Panc1 (cell line): Measurements from ENCODE around the gene DRG1.

Experiments used
- POLR2AphosphoS5 ChIP-seq: IDR thresholded peaks from 2 replicates; pipeline ENCODE4 v1.6.1; 2012; ENCODE audit warnings: mild to moderate bottlenecking, low read depth, low read length, moderate library complexity
- TCF7L2 ChIP-seq: IDR thresholded peaks from 2 replicates; pipeline ENCODE4 v1.6.1; 2011; ENCODE audit warnings: mild to moderate bottlenecking, low read depth, low read length, inconsistent platforms
- TF ChIP-seq, protein P1 (sequence below): fragments of 450-650 bp; IDR thresholded peaks from 2 replicates; pipeline ENCODE4 v1.5.1; 2017; ENCODE audit warnings: mild to moderate bottlenecking
- TF ChIP-seq, protein P2 (sequence below), 2 experiments: IDR thresholded peaks; 2 replicates each; pipeline ENCODE4 v1.6.1; 2011 to 2012; ENCODE audit warnings: low read depth in 2 of 2, control low read depth in 1 of 2, low read length in 1 of 2, mild to moderate bottlenecking in 1 of 2, moderate library complexity in 1 of 2; ENCODE audit not compliant: insufficient read depth in 1 of 2

DNA sequence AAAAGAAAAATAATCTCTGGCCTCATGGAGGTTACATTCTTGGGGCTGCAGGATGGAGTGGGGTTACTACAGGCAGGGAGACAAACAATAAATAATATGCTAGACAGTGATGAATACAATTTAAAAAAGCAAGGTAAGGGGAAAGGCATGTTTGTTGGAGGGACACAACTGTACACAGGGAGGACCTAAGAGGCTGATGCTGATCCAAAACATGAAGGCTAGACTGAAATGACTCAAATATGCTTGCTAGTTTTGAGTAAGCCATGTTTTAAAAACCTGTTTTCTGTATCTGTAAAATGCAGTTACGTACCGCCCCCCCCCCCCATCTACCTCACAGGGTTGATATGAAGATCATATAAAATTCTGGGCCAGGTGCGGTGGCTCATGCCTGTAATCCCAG lies 46.2 kb downstream of the DRG1 start:
- TF ChIP-seq, protein P1, sequence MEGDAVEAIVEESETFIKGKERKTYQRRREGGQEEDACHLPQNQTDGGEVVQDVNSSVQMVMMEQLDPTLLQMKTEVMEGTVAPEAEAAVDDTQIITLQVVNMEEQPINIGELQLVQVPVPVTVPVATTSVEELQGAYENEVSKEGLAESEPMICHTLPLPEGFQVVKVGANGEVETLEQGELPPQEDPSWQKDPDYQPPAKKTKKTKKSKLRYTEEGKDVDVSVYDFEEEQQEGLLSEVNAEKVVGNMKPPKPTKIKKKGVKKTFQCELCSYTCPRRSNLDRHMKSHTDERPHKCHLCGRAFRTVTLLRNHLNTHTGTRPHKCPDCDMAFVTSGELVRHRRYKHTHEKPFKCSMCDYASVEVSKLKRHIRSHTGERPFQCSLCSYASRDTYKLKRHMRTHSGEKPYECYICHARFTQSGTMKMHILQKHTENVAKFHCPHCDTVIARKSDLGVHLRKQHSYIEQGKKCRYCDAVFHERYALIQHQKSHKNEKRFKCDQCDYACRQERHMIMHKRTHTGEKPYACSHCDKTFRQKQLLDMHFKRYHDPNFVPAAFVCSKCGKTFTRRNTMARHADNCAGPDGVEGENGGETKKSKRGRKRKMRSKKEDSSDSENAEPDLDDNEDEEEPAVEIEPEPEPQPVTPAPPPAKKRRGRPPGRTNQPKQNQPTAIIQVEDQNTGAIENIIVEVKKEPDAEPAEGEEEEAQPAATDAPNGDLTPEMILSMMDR, result no peak
- TF ChIP-seq POLR2AphosphoS5 (no peak), TCF7L2 (no peak)
- TF ChIP-seq, protein P2, sequence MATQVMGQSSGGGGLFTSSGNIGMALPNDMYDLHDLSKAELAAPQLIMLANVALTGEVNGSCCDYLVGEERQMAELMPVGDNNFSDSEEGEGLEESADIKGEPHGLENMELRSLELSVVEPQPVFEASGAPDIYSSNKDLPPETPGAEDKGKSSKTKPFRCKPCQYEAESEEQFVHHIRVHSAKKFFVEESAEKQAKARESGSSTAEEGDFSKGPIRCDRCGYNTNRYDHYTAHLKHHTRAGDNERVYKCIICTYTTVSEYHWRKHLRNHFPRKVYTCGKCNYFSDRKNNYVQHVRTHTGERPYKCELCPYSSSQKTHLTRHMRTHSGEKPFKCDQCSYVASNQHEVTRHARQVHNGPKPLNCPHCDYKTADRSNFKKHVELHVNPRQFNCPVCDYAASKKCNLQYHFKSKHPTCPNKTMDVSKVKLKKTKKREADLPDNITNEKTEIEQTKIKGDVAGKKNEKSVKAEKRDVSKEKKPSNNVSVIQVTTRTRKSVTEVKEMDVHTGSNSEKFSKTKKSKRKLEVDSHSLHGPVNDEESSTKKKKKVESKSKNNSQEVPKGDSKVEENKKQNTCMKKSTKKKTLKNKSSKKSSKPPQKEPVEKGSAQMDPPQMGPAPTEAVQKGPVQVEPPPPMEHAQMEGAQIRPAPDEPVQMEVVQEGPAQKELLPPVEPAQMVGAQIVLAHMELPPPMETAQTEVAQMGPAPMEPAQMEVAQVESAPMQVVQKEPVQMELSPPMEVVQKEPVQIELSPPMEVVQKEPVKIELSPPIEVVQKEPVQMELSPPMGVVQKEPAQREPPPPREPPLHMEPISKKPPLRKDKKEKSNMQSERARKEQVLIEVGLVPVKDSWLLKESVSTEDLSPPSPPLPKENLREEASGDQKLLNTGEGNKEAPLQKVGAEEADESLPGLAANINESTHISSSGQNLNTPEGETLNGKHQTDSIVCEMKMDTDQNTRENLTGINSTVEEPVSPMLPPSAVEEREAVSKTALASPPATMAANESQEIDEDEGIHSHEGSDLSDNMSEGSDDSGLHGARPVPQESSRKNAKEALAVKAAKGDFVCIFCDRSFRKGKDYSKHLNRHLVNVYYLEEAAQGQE (IDR thresholded peaks at IDR 0.05; ENCODE audit: insufficient read depth in 1 of 2, low read depth in 2 of 2, low read length in 1 of 2), result no peak
